Endothelial cell of hepatic sinusoid (primary cell): ENCODE data around the gene RTN4R.

Source experiments
- in situ Hi-C: cut with HindIII; loops from 2 replicates; pipeline ENCODE4 v1.10.0; 2017; ENCODE audit warnings: low sequenced_read_pairs

The RTN4R gene

DNA sequence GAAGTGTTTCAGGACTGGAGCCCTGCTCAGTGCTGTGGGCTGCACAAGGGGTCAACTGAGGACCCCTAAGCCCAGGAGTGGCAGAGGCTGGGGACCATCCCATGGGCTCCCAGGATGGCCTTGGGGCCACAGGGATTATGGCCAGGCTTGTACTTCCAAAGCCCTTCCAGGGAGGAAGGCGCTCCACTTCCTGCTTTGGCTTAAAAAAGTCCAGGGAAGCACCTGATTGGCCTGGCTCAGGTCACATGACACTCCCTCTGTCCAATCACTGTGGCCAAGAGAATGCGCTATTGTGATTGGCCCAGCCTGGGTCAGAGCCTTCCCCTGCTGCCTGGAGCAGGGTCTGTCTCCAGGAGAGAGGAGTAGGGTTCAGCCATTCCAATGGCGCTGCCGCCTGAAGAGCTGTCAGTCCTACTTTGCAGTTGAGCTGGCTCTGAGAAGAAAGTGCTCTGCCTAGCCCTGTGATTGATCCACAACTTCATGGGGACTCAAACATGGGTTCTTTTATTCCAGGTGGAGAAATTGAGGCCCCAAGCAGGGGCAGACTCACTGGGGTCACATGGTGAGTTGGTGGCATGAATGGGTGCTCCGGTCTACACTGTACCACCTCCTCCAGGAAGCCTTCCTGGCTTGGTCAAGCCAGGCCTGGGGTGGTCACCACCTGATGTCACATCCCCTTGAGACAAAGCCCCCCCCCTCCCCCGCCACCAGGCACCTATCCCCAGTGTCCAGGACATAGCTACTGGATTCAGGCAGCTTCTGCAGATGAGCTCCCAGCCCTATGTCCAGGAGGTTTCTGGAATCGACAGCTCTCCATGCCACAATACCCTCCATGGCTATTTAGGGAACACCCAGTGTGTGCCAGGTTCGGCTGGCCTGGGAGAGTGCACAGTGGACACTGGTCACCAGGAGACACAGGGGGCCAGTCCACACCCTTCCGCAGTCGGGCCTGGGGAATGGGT is 48.2 kb downstream of the RTN4R start:
- in situ Hi-C loops, result no loop called here

DNA sequence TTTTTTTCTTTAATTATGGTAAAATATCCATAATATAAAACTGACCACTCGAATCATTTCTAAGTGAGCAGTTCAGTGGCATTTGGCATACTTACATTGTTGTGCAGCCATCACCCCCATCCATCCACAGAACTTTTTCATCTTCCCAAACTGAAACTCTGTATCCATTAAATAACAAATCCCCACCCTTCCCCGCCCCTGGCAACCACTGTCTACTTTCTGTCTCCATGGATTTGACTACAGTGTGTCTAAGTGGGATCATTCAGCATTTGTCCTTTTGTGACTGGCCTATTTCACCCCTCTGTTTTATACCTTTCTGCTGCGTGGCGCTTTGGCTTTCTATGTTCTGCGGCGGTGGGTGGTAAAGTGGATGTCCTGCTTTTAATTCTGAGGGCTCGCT is 49.1 kb downstream of the RTN4R start:
- in situ Hi-C loops, result no loop called here

DNA sequence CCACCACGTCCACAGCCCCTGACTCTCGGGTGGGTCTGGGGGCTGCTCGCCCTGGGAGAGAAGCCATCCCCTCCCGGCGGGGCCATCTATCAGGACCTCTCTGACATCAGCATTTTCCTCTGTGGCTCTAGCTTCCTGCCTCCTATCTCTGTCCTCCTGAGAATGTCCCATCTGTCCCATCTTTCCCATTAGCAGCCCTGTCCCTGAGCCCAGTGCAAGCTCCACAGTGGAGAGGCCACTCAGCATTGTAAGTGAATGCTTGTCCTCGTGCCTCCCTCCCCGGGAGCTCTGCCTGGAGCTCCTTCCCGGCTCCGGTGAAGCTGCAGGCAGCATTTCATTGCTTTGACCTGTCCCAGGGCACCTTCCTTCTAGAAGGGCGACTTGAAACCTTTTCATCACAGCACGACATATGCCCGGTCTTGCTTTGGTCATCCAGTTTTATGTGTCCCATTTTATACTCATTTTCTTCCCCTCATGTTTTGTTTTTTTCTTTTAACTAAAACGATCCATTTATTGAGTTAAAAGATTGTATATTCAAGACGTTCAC is 49.7 kb downstream of the RTN4R start:
- in situ Hi-C loops, result no loop called here

DNA sequence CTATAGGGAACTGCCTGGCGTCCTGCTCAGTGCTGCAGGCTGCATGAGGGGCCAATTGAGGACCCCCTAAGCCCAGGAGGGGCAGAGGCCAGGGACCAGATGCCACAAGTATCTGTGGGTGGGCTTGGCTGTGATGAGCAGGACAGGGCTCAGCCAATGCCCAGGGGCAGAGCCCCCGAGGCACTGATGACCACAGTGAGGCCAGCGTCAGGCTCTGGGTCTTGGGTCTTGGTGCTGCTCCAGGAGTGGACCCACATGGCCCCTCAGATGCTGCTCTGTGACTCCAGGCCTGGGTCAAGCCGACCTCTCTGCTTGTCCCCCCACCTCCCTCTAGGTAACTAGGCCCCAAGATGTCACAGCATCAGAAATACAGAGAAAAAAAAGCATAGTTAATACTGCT is 50.6 kb downstream of the RTN4R start:
- in situ Hi-C loops, result no loop called here

DNA sequence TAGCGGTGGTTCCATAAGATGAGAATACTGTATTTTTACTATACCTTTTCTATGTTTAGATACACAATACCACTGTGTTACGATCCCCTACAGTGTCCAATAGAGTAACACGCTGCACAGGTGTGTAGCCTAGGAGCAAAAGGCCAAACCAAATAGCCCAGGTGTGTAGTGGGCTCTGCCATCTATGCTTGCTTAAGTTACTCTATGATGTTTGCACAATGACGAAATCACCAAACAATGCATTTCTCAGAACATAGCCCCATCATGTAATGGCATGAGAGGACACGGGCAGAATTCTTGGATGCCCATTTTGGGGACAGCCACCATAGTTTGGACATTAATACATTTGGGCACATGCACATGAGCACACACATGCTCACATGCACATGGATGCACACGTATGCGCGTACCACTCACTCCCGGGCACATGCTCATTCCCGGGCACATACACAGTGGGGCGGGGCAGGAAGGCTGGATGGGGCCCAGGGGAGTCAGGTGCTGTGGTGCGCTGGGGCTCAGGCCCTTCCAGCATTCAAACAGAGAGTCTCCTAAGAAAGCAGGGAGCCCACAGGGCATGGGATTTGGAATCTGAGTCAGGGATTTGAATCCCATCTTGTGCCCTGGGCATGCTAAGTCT is 51.1 kb downstream of the RTN4R start:
- in situ Hi-C loops, result no loop called here

DNA sequence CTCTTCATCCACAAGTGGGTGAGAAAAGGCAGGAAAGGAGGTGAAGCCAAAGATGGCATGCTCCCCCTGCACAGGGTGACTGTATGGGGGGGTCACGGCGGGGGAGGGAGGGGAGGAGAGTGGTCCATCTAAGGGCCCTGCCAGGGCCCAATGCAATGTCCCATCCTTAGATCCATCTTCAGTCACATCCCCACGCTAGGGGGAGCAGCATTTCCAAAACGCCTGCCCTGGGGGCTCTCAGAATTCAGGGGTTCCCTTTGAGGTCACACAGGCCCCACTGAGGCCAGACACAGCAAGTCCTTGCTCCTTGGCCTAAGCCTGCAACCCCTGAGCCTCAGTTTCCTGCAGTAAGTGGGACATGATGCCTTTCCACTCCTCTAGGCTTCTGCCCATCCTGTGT is 52.4 kb downstream of the RTN4R start:
- in situ Hi-C loops, result no loop called here

- in situ Hi-C loops, result no loop called here
Observed at GRCh38 chr22:20214853-20215252, 53.3 kb downstream of the RTN4R start.

- in situ Hi-C loops, result no loop called here
Observed at GRCh38 chr22:20213833-20214708, 54.0 kb downstream of the RTN4R start.

DNA sequence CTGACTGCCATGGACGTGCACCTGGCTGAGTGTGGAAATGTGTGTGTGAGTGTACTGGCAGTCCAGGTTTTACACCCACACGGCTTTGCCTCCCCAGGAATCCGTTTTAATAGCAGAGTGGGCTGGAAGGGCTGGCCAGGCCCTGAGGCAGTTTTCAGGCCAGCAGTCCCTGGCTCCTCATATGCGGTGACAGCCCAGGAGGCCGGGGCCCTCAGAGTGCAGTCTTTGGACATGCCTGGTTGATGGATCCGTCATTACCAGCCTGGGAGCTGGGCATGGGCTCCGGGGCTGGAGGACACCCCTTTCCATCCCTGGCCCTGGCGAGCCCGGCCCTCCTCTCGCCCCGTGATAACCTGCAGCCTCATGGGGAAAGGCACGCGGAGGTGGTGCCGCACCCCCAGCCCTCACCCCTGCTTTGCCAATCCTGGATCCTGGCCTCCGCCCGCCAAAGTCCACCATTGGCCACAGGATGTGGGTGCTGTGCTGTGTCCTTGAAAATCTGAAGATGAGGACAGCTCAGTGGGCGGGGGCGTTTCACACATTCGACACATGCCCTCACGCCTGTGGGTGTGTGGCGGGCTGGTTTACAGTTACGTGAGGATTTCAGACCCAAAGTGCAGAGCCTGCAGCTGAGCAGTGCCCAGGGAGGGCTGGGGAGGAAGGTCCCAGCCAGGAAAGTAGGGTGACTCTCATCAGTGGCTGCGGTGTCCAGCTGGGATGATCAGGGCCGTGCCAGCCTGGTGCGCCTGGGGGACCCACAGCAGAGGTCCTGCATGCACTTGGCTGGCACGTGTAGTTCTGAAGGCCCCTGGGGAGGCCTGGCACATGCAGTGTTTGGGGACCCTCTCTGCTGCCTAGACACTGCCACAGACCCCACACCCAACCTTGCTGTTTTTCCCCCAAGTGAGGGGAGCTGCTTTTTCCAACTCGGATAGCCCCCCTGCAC is 55.1 kb downstream of the RTN4R start:
- in situ Hi-C loops, result no loop called here

DNA sequence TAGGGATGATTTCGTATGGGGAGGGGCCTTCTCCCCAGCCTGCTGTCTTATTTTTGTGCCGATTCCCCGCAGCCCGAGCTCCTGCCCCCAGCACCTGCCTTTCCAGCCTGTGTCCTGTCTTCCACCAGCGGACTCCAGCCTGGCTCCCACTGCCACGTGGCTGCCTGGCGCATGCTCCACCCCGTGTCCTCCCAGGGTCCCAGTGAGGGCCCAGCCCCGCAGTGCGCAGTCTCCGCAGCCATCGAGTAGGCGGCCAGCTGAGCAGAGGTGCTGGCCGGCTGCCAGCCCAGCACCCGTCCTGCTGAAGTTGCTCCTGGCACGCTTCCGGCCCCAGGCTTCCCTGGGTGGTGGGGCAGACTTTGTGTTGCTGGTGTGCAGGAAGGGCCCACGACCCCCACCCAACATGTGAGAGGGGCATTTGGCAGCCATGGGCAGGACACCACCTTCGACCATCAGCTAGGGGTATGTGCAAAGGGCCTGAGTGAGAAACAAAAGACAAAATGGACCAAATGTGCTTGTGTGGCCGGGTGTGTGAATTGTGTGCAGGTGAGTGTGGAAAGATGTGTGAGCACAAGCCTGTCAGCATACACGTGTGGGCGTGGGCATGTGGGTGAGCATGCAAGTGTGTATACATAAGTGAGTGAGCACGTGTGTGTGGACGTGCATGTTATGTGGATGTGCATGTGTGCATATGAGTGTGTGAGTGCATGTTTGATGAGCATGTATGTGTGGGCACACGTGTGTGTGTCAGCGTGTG is 55.9 kb downstream of the RTN4R start:
- in situ Hi-C loops, result no loop called here

DNA sequence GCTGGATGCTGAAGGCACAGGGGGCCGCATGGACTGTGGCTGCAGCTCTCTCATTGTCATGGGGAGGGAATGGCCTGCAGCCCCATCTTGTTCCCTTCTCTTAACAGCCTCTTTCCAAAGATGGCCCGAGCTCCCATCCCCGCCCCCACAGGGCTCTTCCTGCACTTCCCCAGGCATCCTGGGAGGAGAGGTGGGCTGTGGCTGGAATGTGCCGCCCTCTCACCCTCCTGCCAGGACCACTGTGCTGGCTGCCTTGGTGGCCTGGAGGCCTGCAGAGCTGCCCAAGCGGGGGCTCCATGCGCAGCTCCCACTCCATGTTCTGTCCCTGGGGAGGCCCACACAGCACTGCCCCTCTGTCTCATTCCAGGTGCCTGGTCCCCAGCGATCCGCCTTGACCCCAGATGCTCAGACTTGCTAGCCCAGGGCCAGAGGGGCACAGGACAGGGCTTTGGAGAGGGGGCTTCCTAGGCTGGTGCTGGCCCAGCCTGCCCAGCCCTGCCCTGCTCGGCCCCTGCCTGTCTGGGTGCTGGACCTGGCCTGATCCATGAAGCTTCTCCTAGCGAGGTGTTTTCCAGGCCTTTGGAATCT is 56.6 kb downstream of the RTN4R start:
- in situ Hi-C loops, result no loop called here

GRCh38 chr22:20210473-20211059 is 57.6 kb downstream of the RTN4R start:
- in situ Hi-C loops, result no loop called here

DNA sequence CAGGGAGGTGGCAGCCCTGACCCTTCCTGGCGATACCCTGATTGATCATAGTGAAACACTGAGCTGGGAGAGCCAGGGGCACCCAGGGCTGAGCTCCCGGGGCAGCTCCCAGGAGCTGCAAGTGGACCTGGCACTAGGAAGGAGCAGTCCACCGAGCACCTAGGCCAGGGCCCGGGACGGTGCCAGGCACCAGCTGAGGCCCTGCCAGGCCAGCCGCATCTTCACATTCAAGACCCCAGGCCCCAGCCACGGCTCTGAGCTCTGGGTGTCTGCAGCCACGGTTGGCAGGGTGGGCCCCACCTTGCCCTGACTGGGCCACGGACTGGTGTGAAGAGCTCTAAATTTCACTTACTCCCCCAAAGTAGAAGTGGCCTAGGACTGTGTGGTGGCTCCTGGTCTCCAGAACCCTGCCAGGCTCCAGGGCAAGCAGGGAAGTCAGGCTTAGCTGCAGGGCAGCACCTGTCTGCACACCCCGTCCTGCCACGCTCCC is 58.3 kb downstream of the RTN4R start:
- in situ Hi-C loops, result no loop called here

DNA sequence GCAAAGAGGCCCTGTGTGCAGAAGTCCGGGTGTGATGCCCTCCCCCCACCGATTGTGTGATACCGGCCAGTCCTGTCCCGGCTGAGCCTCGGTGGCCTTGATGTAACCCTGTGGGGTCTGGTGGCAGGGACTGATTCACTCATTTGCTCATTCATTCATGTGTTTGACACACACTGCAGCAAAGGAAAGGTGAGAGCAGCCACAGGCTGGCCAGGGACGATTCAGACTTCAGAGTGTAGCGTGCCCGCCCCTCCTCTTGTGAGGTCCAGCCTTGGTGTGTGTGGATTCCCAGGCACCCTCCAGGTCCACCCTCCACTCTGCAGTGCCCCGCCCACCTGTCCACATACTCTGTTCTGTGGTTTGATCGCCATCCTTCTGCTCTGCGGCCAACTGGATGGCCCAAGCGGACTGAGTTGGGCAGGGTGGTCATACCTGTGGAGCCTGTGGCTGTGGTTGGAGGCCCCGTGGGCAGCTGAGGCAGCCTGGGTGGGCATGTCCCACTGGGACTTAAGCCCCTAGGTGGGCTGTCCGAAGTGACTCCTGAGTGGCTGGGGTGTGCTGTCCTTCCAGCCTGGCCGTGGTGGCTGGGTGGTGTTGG is 59.3 kb downstream of the RTN4R start:
- in situ Hi-C loops, result no loop called here

DNA sequence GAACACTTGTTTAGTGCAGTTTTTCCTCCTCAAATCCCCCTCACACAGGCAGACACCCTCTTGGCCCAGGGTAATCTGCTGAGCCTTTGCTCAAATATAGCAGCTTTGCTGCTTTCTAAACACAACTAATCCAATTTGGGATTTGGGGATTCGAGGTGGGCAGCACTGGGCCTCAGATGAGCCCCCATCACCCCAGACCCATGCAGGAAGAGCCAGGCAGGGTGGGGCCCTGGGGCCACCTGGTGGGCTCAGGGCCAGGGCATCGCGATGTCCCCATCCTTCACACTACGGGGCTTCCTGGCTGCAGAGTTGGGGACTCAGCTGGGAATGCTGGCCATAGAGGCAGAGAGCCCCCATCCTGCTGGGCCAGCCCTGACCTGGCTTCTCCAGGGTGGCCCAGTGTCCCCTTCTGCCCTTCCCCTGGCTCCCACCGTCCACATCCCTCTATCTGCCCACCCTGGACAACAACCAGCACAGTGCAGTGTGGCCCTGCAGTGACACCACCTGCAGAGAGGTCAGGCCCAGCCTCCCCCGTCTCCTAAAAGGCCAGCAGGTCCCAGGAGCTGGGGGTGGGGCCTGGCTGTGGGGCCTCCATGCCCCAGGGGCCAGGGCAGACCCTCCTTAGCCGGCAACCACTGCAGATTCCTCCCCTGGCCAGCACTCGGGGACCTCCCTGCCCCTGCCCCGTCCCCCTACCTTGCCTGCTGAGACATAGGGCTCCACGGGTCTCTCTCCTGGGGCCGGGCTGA is 60.7 kb downstream of the RTN4R start:
- in situ Hi-C loops, result no loop called here

DNA sequence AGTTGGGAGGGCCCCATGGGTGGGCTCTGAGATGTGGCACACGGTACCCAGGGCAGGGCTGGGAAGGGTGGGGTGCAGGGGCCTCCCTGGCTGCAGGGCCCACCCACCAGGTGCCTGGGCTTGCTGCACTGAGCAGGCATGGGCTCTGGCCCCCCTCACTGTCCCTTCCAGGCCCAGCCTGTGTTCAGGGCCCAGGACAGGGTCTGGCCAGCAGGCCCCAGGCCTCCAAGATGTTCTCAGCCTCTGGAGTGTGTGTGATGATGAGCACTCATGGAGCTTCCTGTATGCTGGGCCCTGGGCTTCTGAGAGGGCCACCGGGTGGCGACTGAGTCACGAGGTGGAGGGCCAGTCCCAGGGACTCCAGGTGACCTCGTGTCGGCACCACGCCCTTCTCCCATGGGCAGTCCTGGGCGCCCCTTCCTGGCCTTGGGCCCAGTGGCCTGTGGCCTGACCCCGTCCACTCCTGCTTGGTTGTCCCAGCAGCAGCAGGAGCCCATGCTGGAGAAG is 61.4 kb downstream of the RTN4R start:
- in situ Hi-C loops, result no loop called here
